ENCODE results near the gene TNRC6C. TPM values are rescaled to one million over a fixed set of nuclear protein-coding genes. Genes with fewer than 3 reads are reported as not detected.

The TNRC6C gene
- total and polyA plus RNA-seq, 12 donors: 2.2 to 31.4 (median 24.2) TPM

DNA sequence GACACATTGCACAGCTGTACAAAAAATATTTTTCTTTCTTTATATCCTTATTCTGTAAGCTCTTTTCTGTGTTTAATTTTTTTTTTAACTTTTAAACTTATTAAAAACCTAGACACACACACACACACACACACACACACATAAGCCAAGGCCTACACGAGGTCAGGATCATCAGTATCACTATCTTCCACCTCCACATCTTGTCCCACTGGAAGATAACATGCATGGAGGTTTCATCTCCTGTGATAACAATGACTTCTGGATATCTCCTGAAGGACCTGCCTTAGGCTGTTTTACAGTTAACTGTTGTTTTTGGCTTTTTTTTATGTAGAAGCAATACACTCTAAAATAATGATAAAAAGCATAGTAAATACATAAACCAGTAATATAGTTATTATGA, 71.2 kb downstream of the TNRC6C start:
- 31 to 38% methylated on average over 1 of the region's 1 CpG for WGBS, 2 donors
- Histone ChIP-seq H3K4me1 (peaks cover 0 to 41% (median 25%) of the 10 kb centered on the region in 9 donors), H3K27ac (no peak overlapping the region), H3K36me3 (peaks cover 0 to 43% (median 2%) of the 10 kb centered on the region in 9 donors), H3K27me3 (no peaks in the 10 kb centered on the region), H3K4me3 (no peak overlapping the region), H3K9me3 (no peaks in the 10 kb centered on the region)
- DNase-seq: no peak
- no peak for ATAC-seq
- intact Hi-C loops (cut with DNase I): loop anchor here in 7 of 10 donors (5.0 to 10.0 kb wide), 4 partner anchors 45 to 145 kb away; no protein-coding TSS in a partner anchor
- TF ChIP-seq, protein P1, sequence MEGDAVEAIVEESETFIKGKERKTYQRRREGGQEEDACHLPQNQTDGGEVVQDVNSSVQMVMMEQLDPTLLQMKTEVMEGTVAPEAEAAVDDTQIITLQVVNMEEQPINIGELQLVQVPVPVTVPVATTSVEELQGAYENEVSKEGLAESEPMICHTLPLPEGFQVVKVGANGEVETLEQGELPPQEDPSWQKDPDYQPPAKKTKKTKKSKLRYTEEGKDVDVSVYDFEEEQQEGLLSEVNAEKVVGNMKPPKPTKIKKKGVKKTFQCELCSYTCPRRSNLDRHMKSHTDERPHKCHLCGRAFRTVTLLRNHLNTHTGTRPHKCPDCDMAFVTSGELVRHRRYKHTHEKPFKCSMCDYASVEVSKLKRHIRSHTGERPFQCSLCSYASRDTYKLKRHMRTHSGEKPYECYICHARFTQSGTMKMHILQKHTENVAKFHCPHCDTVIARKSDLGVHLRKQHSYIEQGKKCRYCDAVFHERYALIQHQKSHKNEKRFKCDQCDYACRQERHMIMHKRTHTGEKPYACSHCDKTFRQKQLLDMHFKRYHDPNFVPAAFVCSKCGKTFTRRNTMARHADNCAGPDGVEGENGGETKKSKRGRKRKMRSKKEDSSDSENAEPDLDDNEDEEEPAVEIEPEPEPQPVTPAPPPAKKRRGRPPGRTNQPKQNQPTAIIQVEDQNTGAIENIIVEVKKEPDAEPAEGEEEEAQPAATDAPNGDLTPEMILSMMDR (IDR thresholded peaks at IDR 0.05): no peak

DNA sequence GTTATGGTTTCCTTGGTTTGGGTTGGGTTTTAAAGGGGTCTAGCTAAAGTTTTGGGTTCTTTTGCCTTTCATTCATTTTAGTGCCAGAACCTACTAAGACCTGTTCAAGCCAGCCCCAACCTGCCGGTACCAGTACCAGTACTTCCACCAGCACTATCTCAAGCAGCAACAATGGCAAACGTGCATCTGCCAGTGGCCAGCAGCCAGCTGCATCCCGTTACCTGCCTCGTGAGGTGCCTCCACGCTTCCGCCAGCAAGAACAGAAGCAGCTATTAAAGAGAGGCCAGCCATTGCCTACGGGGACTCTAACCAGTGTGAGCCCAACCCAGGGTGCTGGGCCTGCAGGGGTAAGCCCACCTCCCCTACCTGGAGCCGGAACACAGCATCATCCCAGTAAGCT, 72.9 kb downstream of the TNRC6C start:
- intact Hi-C loops (cut with DNase I): no loop called here
- TF ChIP-seq, protein P1 (IDR thresholded peaks at IDR 0.05): no peak
- H3K27me3 ChIP-seq: no peaks in the 10 kb centered on the region
- peaks cover 0 to 56% (median 2%) of the 10 kb centered on the region in 9 donors for H3K36me3 ChIP-seq
- WGBS, 2 donors: 91 to 92% methylated on average over 8 of the region's 8 CpGs
- H3K9me3 ChIP-seq: no peaks in the 10 kb centered on the region
- H3K4me1 ChIP-seq: peaks cover 0 to 42% (median 16%) of the 10 kb centered on the region in 9 donors
- no peak overlapping the region for H3K4me3 ChIP-seq
- H3K27ac ChIP-seq: no peak overlapping the region
- ATAC-seq (no peak), DNase-seq (no peak)

DNA sequence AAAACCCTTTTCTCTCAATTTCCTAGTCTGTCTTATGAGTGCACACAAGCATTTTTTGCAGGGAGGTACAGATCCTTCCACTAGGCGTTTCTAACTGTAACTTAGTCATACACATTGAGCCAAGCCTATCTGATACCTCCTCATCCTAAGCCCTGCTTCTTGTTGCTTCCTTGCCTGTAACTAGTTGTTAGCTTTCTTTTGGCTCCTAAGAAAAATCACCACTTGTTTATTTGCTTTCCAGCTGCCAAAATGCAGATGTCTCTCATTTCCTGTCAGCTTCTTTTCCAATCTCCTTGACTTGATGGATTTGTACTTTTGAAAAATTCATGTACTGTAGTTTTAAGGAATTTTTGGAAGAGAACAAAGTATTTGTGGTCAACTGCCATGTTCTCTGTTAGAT, 73.7 kb downstream of the TNRC6C start:
- intact Hi-C loops (cut with DNase I): no loop called here
- 31 to 53% methylated on average over 1 of the region's 1 CpG for WGBS, 2 donors
- Histone ChIP-seq H3K4me3 (no peak overlapping the region), H3K9me3 (no peaks in the 10 kb centered on the region), H3K4me1 (peaks cover 0 to 35% (median 10%) of the 10 kb centered on the region in 9 donors), H3K27me3 (no peaks in the 10 kb centered on the region), H3K27ac (peak overlapping the region in 2 of 10 donors; percentile 9 to 23), H3K36me3 (peaks cover 0 to 64% (median 2%) of the 10 kb centered on the region in 9 donors)
- ATAC-seq: peak in 1 of 8 donors; percentile 27
- TF ChIP-seq, protein P1 (IDR thresholded peaks at IDR 0.05): no peak
- no peak for DNase-seq

DNA sequence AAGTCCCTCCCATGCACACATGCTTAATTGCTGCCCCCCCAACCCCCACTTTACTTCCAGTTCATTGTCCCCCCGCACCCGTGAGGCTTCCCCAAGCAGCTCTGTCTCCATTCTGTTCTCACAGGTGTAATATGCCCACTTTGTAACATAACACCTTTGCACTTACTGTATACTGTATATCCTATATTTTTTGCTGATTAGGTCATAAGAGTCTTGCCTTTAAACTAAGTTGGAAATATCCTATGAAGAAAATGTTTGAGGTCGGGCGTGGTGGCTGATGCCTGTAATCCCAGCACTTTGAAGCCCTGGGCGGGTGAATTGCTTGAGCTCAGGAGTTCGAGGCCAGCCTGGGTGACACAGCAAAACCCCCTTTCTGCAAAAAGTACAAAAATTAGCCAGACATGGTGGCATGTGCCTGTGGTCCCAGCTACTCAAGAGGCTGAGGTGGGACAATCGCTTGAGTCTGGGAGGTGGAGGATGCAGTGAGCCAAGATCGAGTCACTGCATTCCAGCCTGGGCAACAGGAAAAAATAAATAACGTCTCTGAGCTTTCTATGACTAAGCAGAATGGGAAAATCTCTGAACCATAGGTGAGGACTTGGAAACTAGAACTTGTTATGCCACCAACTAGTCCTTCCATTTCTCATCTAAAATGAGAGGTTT, 76.1 kb downstream of the TNRC6C start:
- intact Hi-C loops (cut with DNase I): no loop called here
- no peaks in the 10 kb centered on the region for H3K27me3 ChIP-seq
- peaks cover under 1 to 30% (median 9%) of the 10 kb centered on the region in 9 donors for H3K4me1 ChIP-seq
- H3K27ac ChIP-seq: no peak overlapping the region
- WGBS, 2 donors: 88 to 89% methylated on average over 9 of the region's 9 CpGs
- H3K9me3 ChIP-seq: no peaks in the 10 kb centered on the region
- no peak overlapping the region for H3K4me3 ChIP-seq
- peaks cover 0 to 73% (median 6%) of the 10 kb centered on the region in 9 donors for H3K36me3 ChIP-seq
- ATAC-seq (no peak), DNase-seq (no peak)
- TF ChIP-seq, protein P1 (IDR thresholded peaks at IDR 0.05): no peak

Measured in heart right ventricle (tissue), 16 donors.